PC-3 (cell line): ENCODE measurements around the gene CRB3. TPM values are rescaled to one million over a fixed set of nuclear protein-coding genes. Genes with fewer than 3 reads are reported as not detected.

ENCODE experiments used
- ATAC-seq: fragments of 200-7000 bp; cut with Tn5 transposase; 2 replicates; pipeline ENCODE4 v1.9.1; 2020; ENCODE audit warnings: mild to moderate bottlenecking, moderate library complexity
- BruUV-seq: library from RNA; stranded (reverse); fragments of 400-500 nt; replicated peaks from 2 replicates; lab custom pipeline; 2021; lab: Mats Ljungman, UMichigan
- CTCF ChIA-PET: fragments of 300-600 bp; sonication (Branson Sonifier 250); formaldehyde crosslinking; loops from one replicate; lab custom pipeline; 2022; ENCODE audit warnings: antibody characterized with exemption; lab: Charles Lee
- POLR2A ChIA-PET: fragments of 300-600 bp; sonication (Branson Sonifier 250); formaldehyde crosslinking; loops from one replicate; lab custom pipeline; 2022; ENCODE audit warnings: antibody characterized with exemption; ENCODE audit not compliant: unreplicated experiment; lab: Charles Lee
- DNase-seq: peaks from one replicate; pipeline ENCODE4 v3.0.0-alpha.2; 2015
- H2AFZ ChIP-seq: fragments of 300-600 bp; sonication (generic); 2 replicates; pipeline ENCODE4 v1.6.0; 2016; ENCODE audit warnings: antibody characterized with exemption, low read length
- H3F3A ChIP-seq: fragments of 300-600 bp; sonication (generic); one replicate; pipeline ENCODE4 v1.6.0; 2017; ENCODE audit warnings: antibody characterized with exemption, low read length, control low read depth, mild to moderate bottlenecking; ENCODE audit not compliant: unreplicated experiment
- H3K27ac ChIP-seq: fragments of 300-600 bp; sonication (generic); 2 replicates; pipeline ENCODE4 v1.5.1; 2016; ENCODE audit warnings: mild to moderate bottlenecking, low read length
- H3K27me3 ChIP-seq: fragments of 300-600 bp; sonication (generic); 2 replicates; pipeline ENCODE4 v1.6.1; 2016; ENCODE audit warnings: low read length, mixed read lengths
- H3K36me3 ChIP-seq: fragments of 300-600 bp; sonication (generic); 2 replicates; pipeline ENCODE4 v1.6.1; 2016; ENCODE audit warnings: low read depth, mixed run types, low read length, mixed read lengths
- H3K4me1 ChIP-seq: fragments of 300-600 bp; sonication (generic); 2 replicates; pipeline ENCODE4 v1.5.1; 2016; ENCODE audit warnings: low read length; ENCODE audit not compliant: insufficient read depth
- H3K4me2 ChIP-seq: fragments of 300-600 bp; sonication (generic); 2 replicates; pipeline ENCODE4 v1.6.0; 2016; ENCODE audit warnings: low read length
- H3K4me3 ChIP-seq: fragments of 300-600 bp; sonication (generic); 2 replicates; pipeline ENCODE4 v1.5.1; 2016; ENCODE audit warnings: mild to moderate bottlenecking, low read length, mixed read lengths
- H3K79me2 ChIP-seq: fragments of 300-600 bp; sonication (generic); 2 replicates; pipeline ENCODE4 v1.6.1; 2017; ENCODE audit warnings: low read length, mixed read lengths
- H3K9ac ChIP-seq: fragments of 300-600 bp; sonication (generic); 2 replicates; pipeline ENCODE4 v1.6.0; 2016; ENCODE audit warnings: mild to moderate bottlenecking, low read length
- H3K9me2 ChIP-seq: fragments of 300-600 bp; sonication (generic); replicated peaks from 2 replicates; pipeline ENCODE4 v1.6.1; 2016; ENCODE audit warnings: mixed run types, low read length, mixed read lengths
- H3K9me3 ChIP-seq: fragments of 300-600 bp; sonication (generic); 2 replicates; pipeline ENCODE4 v1.6.1; 2016; ENCODE audit warnings: low read length, mixed read lengths
- H4K20me1 ChIP-seq: fragments of 300-600 bp; sonication (generic); 2 replicates; pipeline ENCODE4 v1.6.1; 2016; ENCODE audit warnings: low read length, mixed read lengths
- EZH2 ChIP-seq: fragments of 300-600 bp; sonication (generic); IDR thresholded peaks from one replicate; pipeline ENCODE4 v1.6.1; 2017; ENCODE audit warnings: antibody characterized with exemption, mild to moderate bottlenecking, low read length; ENCODE audit not compliant: unreplicated experiment
- EZH2phosphoT487 ChIP-seq: fragments of 300-600 bp; sonication (generic); IDR thresholded peaks from 2 replicates; pipeline ENCODE4 v1.6.1; 2018; ENCODE audit warnings: mild to moderate bottlenecking, antibody characterized with exemption, low read length, borderline replicate concordance
- intact Hi-C: fragments of 100-400 bp; cut with micrococcal nuclease; formaldehyde crosslinking; loops from 2 replicates; pipeline ENCODE4 v1.9.0; 2023
- total RNA-seq: library from RNA; depleted of rRNA; stranded (reverse); fragments of >200 nt; gene quantifications from 2 replicates; pipeline ENCODE4 v1.2.3, GENCODE V29; 2014
- TF ChIP-seq, protein P1 (sequence below): fragments of 300-600 bp; sonication (generic); conservative IDR thresholded peaks from 2 replicates; pipeline ENCODE4 v1.5.1; 2017; ENCODE audit warnings: antibody characterized with exemption, low read depth, mild to moderate bottlenecking, low read length

CRB3 gene
- total RNA-seq, 1 experiment from 2014 or later: 71.3 TPM

- no peaks in the 10 kb centered on the region for H3K4me1 ChIP-seq
- intact Hi-C loops: no loop called here
- no peak for TF ChIP-seq EZH2phosphoT487
- TF ChIP-seq, protein P1, sequence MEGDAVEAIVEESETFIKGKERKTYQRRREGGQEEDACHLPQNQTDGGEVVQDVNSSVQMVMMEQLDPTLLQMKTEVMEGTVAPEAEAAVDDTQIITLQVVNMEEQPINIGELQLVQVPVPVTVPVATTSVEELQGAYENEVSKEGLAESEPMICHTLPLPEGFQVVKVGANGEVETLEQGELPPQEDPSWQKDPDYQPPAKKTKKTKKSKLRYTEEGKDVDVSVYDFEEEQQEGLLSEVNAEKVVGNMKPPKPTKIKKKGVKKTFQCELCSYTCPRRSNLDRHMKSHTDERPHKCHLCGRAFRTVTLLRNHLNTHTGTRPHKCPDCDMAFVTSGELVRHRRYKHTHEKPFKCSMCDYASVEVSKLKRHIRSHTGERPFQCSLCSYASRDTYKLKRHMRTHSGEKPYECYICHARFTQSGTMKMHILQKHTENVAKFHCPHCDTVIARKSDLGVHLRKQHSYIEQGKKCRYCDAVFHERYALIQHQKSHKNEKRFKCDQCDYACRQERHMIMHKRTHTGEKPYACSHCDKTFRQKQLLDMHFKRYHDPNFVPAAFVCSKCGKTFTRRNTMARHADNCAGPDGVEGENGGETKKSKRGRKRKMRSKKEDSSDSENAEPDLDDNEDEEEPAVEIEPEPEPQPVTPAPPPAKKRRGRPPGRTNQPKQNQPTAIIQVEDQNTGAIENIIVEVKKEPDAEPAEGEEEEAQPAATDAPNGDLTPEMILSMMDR: no peak
- TF ChIP-seq EZH2: no peak
- peaks cover 31% of the 10 kb centered on the region for H4K20me1 ChIP-seq
- no peaks in the 10 kb centered on the region for H3K9me2 ChIP-seq
- H3K9ac ChIP-seq: no peak overlapping the region
- no peaks in the 10 kb centered on the region for H3K27me3 ChIP-seq
- peaks cover 71% of the 10 kb centered on the region for H3K36me3 ChIP-seq
- no peak for ATAC-seq
- H3K4me3 ChIP-seq: no peak overlapping the region
- no peak overlapping the region for H3K4me2 ChIP-seq
- no peak overlapping the region for H3K27ac ChIP-seq
- no peak for DNase-seq
- H3K9me3 ChIP-seq: no peaks in the 10 kb centered on the region
- ChIA-PET CTCF (no interaction called here), POLR2A (no interaction called here)
- no peaks in the 10 kb centered on the region for H3F3A ChIP-seq
- BruUV-seq: no TSS peak
- H3K79me2 ChIP-seq: peaks cover 18% of the 10 kb centered on the region
- no peak overlapping the region for H2AFZ ChIP-seq
Measured at GRCh38 chr19:6415591-6416190, 48.4 kb upstream of the CRB3 start.

DNA sequence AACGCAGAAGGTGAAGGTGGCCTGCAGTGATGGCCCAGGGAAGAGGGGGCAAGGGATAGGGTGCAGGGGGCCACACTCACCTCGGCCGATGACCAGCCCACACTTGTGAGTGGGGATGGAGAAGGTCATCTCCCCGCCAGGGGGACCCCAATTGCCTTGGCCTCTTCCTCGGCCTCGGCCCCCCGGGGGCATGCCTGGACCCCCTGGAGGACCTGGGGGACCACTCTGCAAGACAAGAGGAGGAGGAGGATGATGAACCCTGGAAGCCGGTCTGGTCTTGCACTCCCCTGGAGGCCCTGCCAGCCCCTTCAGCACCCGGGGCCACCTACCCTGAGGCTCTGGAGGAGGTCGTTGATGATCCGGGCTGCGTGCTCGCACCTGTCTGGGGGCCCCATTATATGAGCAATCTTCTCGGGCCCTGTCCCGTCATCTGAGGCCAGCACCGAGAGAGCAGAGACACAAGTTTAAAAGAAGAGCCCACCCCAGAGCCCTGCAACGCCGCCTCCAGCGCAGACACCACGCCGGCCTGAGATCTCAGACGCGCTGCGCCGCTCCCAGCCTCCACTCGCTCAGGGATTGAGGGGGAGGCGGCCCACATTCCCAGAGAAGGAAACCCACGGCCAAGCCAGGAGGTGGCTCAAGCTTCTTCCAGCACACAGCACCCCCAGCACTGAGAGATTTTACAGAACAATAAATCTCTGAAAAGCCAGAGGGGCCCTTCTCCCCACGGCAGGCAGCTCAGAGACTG lies 47.2 kb upstream of the CRB3 start:
- ChIA-PET CTCF (no interaction called here), POLR2A (no interaction called here)
- TF ChIP-seq EZH2phosphoT487 (no peak), EZH2 (no peak)
- TF ChIP-seq, protein P1: no peak
- H3K4me3 ChIP-seq: no peak overlapping the region
- no peaks in the 10 kb centered on the region for H3K9me2 ChIP-seq
- peaks cover 30% of the 10 kb centered on the region for H3K79me2 ChIP-seq
- intact Hi-C loops: no loop called here
- H3K4me1 ChIP-seq: no peaks in the 10 kb centered on the region
- peaks cover 81% of the 10 kb centered on the region for H3K36me3 ChIP-seq
- ATAC-seq: no peak
- no peak overlapping the region for H3K4me2 ChIP-seq
- no peaks in the 10 kb centered on the region for H3F3A ChIP-seq
- no peaks in the 10 kb centered on the region for H3K9me3 ChIP-seq
- H3K27me3 ChIP-seq: no peaks in the 10 kb centered on the region
- no peak overlapping the region for H2AFZ ChIP-seq
- peaks cover 43% of the 10 kb centered on the region for H4K20me1 ChIP-seq
- BruUV-seq: no TSS peak
- H3K27ac ChIP-seq: no peak overlapping the region
- no peak overlapping the region for H3K9ac ChIP-seq
- DNase-seq: no peak
